Endometrial microvascular endothelial cells (primary cell): ENCODE results near the gene ABCD2. TPM values are rescaled to one million over a fixed set of nuclear protein-coding genes. Genes with fewer than 3 reads are reported as not detected.
"Not testable (repeated sequence)": the region's sequence is repeated elsewhere in the genome, so short reads cannot be mapped to it uniquely, and the experiment has no call there.

Source experiments
- in situ Hi-C: cut with HindIII; loops from 2 replicates; pipeline ENCODE4 v1.10.0; 2017; ENCODE audit warnings: low sequenced_read_pairs, low pct_unique_long_range_greater_than_20kb; ENCODE audit errors: inconsistent ontology term
- total RNA-seq: library from RNA; depleted of rRNA; stranded (reverse); fragments of >200 nt; gene quantifications from one replicate; pipeline ENCODE4 v1.2.3, GENCODE V29; 2015; ENCODE audit errors: inconsistent ontology term

Gene ABCD2
- not detected for total RNA-seq

DNA sequence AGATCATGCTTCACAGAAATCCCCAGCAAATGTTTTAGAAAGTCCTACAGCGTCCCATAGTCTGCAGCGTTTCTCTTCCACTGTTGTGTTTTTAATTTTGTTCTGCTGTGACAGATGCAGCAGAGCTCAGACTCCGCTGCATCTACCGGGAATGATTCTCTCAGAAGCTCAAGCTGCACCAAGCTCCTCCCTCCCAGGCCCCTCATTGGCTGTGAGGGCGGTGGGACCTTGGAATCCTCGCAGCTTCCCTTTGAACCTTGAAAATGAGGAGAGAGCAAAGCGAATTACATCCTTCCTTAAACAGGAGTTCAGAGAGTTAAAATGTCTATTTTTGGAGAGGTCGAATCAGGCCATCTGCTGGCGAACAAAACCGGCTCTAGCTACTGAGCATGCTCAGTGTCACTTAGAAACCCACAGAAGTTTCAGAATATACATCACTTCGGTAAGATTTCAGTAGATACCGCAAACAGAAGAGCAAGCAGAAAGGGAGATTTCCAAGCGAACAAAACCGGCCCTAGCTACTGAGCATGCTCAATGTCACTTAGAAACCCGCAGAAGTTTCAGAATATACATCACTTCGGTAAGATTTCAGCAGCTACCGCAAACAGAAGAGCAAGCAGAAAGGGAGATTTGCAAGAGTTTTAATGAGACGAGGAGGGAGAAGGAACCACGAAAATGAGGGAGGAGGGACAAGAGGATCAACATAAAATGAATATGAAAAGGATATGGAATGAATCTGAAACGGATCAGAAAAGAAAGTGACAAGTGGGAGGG lies at the start of gene ABCD2:
TSS of gene ABCD2 (minus strand) at position 144 of the 774 bp plus-strand sequence. CDS start 188 bp downstream, outside the sequence.
- in situ Hi-C loops = no loop called here

DNA sequence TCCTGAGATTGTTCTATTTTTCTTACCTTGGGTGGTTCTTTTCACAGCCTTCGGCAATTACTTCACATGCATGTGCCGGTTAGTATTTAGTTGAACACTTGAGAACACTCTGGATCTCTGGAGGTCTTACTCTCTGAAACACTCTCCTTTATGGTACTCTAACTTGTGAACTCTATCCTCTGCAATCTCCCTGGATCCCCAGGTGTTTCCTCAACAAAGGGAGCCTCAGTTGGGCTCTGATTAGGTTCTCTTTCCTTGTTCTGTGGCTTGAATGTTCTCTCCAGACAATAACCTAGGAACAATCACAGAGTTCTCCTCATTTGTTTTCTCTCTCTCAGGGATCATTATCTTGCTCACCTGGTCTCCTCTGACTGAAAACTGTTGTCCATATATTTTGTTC lies 40.5 kb upstream of the ABCD2 start:
- in situ Hi-C loops = no loop called here

DNA sequence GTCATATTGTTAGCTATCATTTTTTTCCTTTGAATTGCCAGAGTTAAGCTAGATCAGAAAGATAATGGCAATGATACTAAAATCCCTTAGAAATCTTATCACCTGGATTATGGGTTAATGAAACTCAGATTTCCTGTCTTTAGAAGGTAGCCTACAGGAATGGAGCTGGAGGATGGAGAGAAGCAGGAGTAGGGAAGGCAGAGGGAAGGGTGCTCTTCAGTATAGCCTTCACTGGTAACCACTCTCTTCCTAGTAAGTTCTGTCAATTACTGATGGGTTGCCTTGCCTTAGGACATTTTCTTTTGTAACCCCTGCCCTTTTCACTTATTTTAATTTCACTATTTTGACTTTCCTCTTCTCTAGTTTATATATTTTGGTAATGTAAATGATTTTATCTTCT lies 27.8 kb upstream of the ABCD2 start:
- in situ Hi-C loops = no loop called here

DNA sequence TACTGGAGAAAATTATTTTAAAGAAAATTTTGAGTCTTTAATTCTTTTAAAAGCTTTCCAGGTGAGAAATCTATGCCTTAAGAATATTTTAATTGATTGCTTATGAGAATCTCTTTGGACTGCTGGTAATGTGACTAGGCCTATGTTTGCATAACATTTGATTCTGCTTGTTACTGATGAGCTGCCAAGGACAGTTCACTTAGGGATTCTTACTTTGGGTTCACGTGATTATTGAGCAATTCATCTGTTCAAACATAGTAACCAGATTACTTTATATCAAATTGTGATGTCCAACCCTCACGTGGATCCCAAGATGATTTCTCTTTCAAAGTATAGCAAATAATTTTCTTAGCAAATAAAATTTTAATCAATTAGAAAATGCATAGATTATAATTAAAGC lies 27.4 kb upstream of the ABCD2 start:
- in situ Hi-C loops = no loop called here

DNA sequence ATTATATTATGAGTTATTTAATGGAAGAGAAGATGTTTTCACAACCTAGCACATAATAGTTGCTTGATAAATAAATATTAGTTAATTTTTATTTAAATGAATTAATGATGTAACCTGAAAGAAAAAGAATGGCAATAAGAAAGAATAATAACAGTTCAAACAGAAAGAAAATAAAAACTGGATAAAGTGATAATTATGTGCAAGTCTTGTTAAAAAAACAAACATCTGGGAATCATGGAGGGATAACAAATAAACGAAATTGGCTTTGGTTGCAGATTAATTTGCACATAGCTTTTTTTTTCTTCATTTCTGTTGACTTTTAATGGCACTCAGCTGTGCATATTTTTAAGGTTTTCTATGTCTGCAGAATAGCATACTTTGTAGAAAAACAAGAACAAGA lies 23.4 kb upstream of the ABCD2 start:
- in situ Hi-C loops = no loop called here

DNA sequence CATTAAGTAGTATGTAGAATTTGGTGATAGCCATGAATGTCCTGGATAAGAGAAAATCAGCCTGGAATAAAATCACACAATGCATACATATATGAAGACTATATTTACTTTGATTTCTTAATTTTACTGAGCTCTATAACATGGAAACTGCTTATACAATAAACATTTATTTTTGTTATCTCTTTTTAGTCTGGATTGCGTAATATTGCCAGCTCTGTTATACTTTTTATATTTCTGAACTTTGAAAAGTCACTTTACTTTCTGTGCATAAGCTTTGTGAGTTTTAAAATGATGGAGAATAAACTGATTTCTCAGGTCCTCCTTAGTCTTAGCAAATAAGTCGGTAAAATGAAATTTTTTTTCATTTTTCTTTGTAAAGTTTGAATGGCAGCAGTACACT lies 19.2 kb upstream of the ABCD2 start:
- in situ Hi-C loops = no loop called here

DNA sequence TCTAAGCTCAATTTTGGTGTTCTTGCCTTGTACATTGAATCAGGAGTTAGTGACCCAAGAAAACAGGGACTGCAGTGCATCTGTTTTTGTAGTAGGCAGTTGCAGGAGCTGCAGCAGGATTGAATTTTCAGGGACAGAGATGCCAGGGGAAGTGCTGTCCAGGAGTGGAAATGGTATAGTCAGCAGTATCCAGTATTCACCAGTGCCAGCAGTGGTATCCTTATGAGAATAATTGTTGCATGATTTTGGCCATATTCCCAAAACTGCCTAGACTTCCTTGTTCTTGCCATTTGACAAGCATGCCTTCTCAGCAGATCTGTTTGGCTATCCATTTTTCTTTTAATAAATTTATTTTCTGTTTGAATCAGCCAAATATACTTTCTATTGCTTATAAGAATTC lies 18.6 kb upstream of the ABCD2 start:
- in situ Hi-C loops = no loop called here

DNA sequence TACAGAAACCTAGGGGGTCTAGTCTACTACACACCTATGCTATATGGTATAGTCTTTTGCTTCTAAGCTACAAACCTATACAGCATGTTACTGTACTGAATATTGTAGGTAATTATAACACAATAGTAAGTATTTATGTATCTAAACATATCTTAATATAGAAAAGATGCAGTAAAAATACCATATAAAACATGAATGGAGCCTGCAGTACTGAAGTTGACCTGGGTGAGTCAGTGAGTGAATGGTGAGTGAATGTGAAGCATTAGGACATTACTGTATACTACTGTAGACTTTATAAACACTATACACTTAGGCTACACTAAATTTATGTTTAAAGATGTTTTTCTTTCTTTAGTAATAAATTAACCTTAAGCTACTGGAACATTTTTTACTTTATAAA lies 13.1 kb upstream of the ABCD2 start:
- in situ Hi-C loops = no loop called here

DNA sequence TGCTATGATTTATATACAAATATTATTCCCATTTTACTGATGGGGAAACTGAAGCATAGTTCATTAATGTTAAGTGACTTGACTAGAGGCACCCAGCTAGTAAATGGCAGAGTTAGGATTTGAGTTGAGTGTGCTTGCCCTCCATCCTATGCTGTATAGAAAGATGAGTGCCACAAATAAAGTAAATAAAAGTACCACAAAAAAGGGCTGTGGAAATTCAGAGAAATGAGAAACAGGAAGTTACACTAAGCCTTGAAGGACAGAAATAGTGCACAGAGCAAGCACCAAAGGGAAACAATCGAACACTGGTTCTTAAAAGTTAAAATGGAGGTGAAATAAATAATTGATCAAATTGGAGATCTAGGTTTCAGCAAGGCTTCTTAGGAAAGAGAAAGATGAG lies 9.2 kb upstream of the ABCD2 start:
- in situ Hi-C loops = no loop called here

DNA sequence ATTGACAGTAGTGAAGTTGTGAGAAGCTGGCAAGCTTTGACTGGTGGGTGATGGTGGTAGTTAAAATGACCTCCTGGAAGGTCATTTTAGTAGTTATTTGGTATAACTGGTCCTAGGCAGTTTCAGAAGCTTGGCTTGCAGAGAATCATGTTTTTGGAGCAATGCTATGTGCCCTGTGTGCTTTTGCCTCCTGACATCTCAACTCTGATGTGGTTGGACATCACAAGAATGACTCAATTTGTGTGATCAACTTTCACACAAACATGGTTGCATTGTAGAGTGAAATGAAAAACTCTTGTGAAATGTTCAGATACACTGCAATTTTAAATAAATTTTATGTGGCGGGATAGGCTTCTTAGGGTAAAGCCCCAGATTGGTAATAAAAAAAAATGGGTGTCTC lies 8.3 kb upstream of the ABCD2 start:
- in situ Hi-C loops = no loop called here

DNA sequence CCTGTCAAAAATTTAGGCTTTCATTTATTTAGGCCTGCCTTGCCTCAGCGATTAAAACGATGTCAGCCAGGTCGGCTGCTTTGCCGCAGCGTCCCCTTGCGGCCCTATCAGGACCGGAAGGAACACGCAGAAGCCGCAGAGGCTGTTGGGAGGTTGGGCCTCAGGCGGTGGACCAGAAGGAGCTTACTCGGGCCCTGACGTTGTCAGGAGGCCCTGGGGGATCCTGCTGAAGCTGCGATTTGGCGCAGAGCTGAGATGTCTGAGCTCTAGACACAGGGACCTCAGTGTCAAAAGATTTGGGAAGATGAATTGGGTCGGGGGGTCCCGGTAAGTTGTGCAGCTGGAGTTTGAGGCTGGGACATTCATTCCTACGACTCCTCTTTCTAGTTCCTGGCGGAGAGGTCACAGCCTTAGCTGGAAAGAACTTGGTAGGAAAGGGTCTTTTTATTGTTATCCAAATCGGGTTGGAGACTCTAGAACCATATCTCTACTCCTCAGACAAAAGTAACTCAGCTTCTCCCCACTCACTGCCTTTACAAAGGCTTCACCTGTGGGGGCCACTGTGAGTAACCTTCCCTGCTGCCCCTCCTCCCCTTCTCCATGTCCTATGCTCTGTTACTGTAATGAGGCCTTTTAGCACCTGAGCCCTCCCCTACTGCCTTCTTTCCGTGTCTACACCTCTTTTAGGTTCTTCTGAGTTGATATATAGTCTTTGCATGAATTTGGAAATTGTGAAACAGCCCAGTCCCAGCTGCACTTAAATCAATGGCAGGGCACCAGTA lies 6.6 kb upstream of the ABCD2 start:
- in situ Hi-C loops = no loop called here

DNA sequence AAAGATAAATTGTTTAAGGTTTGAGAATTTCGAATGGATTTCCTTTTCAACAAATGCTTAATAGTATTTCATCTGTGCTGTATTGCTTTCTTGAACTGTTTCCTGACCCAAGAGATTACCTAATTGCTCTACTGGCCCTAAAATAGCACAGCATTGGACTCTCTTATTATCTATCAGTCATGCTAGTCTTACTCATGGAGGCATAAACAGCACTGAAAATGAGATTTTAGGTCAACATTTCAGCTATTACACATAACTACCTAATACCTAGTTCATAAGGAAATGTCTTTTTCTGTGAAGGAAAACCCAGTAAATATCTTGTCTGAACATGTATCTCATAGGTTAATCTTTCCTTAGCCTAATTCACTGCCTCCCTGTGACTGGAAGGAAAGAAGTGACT lies 4.3 kb upstream of the ABCD2 start:
- in situ Hi-C loops = no loop called here

DNA sequence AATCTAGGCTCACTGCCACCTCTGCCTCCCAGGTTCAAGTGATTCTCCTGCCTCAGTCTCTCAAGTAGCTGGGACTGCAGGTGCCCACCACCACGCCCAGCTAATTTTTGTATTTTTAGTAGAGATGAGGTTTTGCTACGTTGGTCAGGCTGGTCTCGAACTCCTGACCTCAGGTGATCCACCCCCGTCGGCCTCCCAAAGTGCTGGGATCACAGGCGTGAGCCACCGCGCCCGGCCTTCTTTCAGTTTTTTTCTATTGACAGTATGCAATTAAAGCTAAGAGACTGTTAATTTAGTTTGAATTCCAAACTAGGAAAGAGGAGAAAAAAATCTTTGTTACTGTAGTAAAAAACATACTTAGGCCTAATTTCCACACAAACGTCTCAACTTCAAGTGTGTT lies 3.6 kb upstream of the ABCD2 start:
- in situ Hi-C loops = not testable (repeated sequence)

DNA sequence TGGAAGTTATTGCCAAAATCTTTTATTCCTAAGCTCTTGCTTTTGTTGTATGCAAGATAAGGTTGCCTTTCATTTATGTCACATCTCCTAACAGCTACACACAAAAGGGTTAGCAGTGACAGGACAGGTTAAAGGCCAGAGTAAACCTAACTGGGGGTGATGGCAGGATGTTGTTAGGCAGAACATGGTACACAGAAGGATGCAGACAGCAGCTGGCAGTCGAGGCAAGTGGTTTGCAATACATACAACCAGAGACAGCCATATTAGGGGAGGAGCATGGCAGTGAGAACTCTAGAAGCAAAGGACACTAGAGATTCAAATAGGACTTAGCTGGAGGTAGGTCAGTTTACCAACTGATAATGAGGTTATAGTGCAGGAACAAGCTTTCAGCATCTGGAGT lies 2.7 kb upstream of the ABCD2 start:
- in situ Hi-C loops = no loop called here

DNA sequence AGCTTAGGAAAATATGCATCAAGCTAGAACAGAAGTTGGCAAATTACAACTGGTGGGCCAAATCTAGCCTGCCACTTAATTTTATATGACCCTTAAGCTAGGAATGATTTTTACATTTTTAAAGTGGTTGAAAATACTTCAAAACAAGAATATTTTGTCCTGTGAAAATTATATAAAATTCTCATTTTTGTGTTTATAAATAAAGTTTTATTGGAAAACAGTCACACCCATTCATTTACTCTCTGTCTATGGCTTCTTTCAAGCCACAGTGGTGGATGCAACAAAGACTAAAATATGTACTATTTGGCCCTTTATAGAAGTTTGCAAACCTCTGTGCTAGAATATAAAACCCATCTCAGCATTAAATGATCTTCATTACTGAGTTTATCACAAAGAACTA lies 2.1 kb upstream of the ABCD2 start:
- in situ Hi-C loops = no loop called here

DNA sequence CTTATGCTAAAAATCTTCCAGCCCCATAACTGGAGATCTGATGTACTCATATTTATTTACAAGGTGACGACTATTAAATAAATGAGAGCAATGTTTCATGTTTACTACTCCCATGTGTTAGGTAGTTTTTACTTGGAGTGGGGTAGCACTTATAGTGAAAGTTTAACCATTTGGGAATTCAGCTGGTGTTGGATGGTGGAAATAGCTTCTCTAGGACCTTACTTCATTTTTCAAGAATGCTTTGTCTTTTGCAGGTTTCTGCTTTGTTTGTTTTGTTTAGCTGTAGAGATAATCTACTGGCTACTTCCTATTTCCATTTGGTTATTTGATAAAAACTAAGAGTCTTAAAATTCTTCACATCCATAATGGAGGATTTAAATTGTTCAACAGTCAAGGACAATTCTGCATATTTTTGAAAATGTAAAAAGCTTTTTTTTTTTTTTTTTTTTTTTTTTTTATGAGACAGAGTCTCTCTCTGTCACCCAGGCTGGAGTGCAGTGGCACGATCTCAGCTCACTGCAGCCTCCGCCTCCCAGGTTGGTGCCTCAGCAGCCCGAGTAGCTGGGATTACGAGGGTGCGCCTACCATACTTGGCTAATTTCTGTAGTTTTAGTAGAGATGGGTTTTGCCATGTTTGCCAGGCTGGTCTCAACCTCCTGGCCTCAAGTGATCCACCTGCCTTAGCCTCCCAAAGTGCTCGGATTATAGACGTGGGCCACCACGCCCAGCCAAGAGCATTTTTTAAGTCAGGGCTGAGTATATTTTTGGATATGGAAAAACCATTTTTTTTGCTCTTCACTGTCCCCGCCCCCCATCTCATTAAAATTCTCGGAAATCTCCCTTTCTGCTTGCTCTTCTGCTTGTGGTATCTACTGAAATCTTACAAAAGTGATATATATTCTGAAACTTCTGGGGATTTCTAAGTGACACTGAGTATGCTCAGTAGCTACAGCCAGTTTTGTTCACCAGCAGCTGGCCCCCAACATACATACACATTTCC lies 1.4 kb upstream of the ABCD2 start:
- in situ Hi-C loops = no loop called here

DNA sequence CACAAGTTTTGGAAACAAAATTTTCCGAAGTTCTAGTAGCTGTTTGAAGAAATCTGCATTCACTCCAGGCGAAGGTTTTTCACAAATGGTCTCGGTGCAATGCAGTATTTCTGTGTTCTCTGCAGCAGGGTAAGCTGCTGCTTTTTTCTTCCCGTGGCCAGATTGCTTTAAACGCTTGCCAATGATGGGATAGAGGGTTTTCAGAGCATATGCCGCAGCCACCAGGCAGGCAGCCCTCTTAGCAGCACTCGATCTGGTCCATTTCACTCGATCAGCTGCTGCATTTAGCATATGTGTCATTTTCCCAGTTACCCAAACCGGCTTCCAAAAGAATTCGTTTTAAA lies 315 bp downstream of the ABCD2 start:
- in situ Hi-C loops = no loop called here

DNA sequence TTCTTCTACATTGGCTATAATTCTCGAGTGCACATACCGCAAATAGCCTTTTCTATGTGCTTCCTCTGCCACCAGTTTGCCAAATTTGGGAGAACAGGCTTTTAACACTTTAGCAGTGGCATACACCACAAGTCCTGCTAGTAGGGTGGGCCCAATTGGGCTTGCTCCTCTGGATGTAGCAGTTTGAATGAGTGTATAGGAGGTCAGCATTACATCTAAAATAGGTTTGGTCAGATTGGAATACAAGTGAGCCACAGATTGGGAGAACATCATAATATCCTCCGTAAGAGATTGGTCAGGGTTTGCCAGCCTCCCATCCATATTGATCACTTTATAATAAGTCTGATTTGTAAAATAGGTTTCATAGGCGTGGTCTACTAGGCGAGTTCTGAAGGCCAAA lies 902 bp downstream of the ABCD2 start:
- in situ Hi-C loops = no loop called here

DNA sequence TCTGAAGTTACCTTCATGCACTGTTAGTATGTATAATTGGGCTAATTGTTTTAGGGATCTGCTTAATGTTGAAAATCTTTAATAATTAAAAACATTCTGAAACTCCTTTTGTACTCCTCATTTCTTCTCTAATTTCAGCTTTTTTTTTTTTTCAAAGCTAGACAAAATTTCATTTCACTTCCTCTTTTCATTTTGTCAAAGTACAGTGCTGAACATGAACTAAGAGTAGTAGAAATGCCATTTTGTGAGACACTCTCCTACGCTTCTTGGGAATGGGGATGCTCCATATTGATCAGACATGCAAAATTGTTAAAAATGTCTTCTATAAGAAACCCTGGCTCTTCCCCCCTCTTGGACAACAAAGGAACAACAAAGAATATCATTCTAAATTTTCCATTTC lies 1.7 kb downstream of the ABCD2 start:
- in situ Hi-C loops = no loop called here
